G401 (cell line): Measurements from ENCODE around the gene ZNF248. TPM values are rescaled to one million over a fixed set of nuclear protein-coding genes. Genes with fewer than 3 reads are reported as not detected.

Source experiments
- DNase-seq: peaks from one replicate; pipeline ENCODE4 v3.0.0-alpha.2; 2015; ENCODE audit warnings: low spot score
- in situ Hi-C: cut with HindIII; loops from 2 replicates; pipeline ENCODE4 v1.10.0; 2016; ENCODE audit warnings: low sequenced_read_pairs, mixed read lengths
- total RNA-seq: library from RNA; depleted of rRNA; stranded (reverse); fragments of >200 nt; shearing (Covaris generic); gene quantifications from 2 replicates; pipeline ENCODE4 v1.2.3, GENCODE V29; 2014

The ZNF248 gene
- total RNA-seq, 1 experiment from 2014 or later = 10.2 TPM

DNA sequence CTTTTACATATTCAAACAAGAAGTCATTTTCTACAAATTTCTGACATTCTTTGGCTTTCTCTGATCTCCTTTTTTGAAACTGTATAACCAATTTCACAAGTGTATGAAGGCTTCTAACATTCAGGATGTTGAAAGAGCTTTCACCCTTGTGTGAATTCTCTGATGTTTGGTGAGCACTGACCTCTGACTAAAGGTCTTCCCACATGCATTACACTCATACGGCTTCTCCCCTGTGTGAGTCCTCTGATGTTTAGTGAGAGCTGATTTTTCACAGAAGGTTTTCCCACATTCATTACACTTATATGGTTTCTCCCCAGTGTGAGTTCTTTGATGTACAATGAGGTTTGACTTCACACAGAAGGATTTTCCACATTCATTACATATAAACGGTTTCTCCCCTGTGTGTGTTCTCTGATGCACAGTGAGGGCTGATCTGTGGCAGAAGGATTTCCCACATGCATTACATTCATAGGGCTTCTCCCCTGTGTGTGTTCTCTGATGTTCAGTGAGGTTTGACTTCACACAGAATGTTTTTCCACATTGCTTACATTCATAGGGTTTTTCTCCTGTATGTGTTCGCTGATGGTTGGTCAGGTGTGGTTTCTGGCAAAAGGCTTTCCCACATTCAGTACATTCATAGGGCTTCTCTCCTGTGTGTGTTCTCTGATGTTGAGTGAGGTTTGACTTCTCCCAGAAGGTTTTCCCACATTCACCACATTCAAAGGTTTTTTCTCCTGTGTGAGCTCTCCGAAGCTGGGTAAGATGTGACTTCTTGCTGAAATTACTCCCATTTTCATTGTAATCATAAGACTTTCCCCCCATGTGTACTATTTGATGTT, 25.7 kb downstream of the ZNF248 start:
- in situ Hi-C loops = no loop called here
- no peak for DNase-seq

DNA sequence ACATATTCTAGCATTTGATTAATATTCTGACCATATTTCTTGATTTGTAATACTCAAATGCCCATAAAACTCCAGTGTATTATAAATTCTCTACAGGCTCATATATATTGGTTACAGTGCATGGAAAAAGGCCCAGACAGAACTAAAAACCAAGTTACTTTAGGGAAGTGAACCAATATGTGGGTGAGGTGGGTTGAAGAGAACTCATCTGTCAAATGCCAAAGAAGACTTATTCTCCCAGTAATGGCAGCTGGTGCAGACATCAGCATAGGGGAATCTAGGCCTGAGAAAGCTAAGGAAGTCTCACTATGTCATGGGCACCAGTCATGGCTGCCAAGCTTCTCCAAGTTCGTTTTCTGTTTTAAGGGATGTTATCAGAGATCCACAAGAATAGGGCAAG, 30.6 kb downstream of the ZNF248 start:
- DNase-seq = no peak
- in situ Hi-C loops = no loop called here

DNA sequence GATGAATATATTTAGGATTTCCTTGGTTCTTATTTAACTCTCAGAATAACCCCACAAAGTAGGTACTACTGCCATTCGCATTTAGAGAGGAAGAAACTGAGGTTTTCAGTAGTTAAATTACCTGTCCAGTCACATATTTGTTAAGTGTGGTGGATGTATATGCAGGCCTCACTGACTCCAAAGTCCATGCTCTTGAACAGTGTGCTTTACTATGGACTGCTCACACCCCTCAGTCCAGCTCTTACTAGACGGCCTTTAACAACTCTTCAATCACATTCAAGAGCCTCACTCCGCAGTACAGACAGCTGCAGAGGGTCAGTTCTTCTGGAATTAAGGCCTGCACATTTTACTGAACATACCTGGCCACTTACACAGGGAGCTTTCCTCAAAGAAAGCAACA, 36.2 kb downstream of the ZNF248 start:
- in situ Hi-C loops = no loop called here
- DNase-seq = no peak

DNA sequence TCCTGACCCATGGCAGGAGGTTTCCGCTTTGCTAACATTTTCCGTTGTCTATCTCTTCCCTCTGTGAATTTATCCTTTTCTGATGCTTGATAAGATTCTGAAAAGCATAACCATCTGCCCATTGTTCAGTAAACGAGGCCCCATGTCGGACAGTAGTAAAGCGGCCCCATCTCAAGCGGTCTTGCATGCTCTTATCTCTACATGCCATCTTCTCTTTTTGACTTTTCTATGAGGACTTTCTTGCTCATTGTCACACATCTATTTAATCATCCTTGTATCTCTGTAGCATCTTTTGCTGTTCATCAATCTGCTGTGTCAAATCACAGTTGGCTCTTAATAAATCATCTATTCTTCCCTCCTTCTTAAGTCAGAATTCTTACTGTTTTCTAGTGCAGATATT, 37.6 kb downstream of the ZNF248 start:
- no peak for DNase-seq
- in situ Hi-C loops = no loop called here

DNA sequence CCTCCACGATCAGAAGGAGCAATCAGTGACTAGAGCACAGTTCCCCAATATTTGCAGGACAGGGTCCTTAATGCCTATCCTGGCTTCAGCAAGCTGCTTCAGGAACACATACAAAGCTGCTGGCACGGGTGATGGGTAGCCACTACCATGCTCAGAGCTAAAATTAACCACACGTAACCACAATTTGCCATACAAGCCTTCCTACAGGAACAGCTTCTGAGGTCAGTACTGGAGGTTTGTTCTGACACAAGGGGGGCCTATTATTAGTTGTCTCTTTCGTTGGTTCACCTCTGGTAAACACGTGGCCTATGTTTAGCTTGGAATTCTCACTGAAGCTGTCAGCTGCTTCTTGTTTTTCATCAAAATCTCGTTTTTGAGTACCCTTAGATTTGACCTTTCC, 41.1 kb downstream of the ZNF248 start:
- in situ Hi-C loops = no loop called here
- no peak for DNase-seq

DNA sequence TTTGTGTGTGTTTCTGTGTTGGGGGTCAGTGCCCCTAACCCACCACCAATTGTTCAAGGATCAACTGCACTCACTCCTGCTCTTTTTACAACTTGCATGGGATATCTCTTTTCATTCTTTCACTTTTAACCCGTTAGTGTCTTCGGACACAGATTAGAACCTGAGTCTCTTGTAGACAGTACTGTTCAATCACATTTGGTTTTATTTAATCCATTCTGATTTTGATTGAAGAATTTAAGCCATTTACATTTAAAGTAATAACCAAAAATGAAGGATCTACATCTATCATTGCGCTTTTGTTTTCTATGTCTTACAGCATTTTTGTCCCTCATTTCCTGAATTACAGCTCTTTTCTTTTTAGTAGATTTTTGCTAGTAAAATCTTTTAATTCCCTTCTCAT, 43.6 kb downstream of the ZNF248 start:
- no peak for DNase-seq
- in situ Hi-C loops = no loop called here

DNA sequence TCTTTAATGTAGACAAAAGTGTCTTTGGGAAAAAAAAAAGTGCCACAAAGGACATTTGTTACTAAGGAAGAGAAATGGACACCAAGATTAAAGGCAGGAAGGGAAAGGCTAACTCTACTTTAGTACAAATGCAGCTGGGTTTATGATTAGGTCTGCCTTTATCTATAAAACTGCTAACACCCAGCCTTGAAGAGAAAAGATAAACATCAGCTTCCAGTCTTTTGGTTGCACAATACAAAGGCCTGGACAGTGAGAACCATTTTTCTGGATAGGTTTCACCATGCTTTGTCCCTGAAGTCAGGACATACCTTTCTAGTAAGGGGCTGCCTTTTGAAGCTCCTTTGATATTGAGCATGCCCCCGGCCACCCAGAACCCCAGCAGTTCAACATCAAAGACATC, 45.1 kb downstream of the ZNF248 start:
- in situ Hi-C loops = no loop called here
- no peak for DNase-seq

DNA sequence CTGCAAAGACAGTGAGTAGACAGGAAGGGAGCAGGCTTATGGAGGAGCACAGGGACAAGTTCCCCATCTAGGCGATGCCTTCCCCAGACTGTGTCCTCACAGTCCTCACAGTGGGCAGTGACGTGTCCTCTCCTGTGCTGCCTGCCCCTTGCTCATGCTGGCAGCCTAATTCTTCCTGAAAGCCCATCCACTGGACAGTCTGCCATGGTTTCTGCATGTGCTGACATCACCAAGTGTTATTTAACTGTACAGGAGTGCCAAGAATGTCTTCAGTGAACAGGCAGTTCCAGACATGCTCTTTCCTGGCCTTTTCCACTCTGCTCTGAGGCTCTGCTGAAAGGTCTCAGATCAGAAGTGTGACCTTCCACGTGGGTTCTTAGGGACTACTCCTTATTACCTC, 54.1 kb downstream of the ZNF248 start:
- no peak for DNase-seq
- in situ Hi-C loops = no loop called here

DNA sequence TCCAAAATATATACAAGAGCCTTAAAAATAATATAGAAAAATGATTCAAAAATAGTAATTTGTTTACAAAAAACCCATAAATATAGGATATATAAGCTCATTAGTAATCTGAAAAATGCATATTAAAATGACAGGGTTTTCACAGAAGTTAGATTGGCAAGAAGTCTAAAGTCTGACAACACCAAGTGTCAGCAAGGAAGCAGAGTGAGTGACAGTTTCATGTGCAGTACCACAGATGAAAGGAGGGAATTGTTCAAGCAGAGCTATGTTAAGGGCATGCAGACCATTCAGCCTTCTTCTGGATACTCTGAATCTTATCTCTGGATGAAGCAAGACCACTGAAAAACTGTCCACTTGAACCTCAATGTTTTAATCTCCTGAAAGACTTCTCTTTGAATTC, 55.9 kb downstream of the ZNF248 start:
- in situ Hi-C loops = no loop called here

DNA sequence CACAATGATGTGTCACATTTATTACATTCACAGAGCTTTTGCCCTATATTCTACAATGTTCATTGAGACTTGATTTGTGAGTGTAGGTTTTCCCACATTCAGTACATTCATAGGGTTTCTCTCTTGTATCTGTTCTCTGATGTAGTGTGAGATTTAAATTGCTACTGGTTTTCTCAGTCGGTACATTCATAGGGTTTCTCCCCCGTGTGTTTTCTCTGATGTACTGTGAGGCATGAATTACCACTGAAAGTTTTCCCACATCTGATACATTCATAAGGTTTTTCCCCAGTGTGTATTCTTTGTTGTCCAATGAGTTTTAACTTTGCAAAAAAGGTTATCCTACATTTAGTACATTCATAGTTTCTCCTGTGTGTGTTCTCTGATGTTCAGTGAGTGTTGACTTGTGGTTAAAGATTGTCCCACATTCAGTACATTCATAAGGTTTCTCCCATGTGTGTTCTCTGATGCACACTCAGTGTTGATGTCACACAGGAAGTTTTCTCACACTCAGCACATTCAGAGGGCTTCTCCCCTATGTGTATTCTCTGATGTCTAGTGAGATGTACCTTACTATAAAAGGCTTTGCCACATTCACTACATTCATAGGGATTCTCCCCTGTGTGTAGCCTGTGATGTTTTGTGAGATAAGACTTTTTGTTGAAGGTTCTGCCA, 63.0 kb downstream of the ZNF248 start:
- DNase-seq = no peak
- in situ Hi-C loops = no loop called here

More for the DNA sequence above, 55.9 kb downstream of the ZNF248 start:
- no peak for DNase-seq

DNA sequence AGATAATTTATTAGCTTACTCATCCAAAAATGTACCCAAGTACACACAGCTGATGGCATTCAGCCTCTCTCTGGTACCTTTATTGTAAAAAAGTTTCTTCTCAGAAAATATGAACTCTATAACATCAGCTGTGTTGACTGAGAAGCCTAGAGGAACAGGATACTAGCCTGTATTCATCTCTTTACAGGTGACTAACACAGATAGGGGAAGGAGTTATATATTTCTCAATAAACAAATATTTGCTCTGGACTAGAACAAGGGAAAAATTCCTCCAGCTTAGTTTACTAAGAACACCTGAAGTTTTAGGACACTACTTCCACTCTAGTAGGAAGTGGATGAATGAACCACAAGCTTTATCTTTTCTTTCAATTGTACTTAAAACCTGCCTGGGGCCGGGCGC, 67.8 kb downstream of the ZNF248 start:
- in situ Hi-C loops = no loop called here
- no peak for DNase-seq

DNA sequence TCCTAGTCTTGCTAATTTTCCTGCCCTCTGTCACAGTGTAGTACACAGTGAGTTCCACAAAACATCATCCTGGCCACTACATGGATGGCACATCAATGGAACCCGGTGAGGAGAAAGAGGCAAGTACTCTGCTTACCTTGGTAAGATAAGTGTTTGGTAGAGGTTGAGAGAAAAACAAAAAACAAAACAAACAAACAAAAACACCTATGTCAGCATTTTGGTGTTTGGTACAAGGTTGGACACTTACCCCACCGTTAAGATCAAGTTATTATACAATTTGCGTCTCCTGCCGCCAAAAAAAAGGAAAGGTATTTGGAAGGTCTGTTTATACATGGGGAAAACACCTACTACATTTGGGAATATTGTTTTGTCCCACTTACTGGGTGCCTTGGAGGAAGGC, 72.7 kb downstream of the ZNF248 start:
- no peak for DNase-seq
- in situ Hi-C loops = no loop called here

DNA sequence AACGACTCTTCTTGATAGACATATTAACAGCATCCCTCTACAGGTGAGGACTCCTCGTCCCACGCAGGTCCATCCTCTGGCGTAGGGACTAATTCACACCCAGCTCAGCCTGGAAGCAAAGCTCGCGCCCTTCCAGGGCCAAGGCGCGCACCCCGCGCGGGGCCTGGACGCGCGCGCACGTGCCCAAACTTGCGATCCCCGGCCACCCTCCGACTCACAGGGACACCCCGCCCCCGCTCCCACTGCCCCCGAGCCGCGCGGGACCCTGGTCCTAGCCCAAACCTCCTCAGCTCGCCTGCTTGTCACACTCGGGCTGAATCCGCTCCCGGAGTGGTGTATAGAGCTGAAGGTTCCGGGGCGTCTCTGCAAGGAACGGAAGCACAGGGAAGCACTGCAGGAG, 76.9 kb downstream of the ZNF248 start:
- DNase-seq = no peak
- in situ Hi-C loops = no loop called here

DNA sequence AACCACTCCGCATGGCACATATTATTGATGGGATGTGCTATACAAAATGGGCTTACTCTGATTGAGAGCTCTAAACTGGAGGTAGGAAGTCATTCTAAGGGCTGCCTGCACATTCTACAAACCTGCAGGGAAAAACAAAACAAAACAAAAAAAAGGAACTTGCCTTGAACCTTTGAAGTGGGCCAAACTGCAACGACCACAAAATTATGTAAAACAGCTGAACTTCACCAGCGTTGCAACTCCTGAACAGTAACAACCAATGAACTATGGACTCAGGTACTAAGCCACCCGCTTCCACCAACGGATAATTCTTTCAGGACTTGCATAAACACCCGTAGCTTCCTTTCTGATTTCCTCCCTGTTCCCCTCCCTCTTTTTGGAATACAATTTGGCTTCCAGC, 80.4 kb downstream of the ZNF248 start:
- in situ Hi-C loops = no loop called here
- DNase-seq = no peak

DNA sequence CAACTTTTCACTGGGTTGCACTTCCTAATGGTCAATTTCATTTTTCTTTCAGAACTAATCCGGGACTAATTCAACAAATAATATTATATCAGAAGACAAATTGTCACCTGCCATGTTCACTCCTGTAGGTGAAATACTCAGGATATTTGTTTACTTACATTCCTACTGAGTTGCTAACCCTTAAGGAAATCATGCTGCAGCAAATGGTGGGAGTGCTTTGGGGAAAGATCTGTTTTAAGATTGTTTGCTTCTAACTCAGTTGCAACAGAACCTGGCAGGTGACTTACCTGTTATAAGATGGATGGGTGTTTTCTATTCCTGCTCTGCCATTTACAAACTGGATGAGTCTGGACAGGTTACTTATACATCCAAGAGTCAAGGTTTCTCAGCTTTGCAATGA, 81.8 kb downstream of the ZNF248 start:
- in situ Hi-C loops = no loop called here
- DNase-seq = no peak

DNA sequence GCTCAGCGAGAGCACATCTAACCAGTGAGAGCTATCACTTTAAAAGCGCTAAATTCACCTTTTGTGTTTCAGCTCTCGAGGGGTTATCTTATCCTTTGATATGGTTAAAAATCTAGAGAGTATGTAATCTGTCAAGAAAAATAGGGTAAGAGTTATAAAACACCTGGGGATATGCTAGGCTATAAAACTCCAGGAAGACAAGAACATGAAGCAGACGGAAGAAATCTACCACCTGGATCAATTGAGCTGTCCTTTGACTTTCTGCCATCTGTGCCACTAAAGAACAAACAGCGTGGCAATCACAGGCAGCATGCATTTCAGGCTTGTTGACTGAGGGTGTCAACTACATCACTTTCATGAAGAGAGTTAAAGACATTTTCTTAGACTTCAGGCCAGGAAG, 83.1 kb downstream of the ZNF248 start:
- in situ Hi-C loops = no loop called here
- no peak for DNase-seq

DNA sequence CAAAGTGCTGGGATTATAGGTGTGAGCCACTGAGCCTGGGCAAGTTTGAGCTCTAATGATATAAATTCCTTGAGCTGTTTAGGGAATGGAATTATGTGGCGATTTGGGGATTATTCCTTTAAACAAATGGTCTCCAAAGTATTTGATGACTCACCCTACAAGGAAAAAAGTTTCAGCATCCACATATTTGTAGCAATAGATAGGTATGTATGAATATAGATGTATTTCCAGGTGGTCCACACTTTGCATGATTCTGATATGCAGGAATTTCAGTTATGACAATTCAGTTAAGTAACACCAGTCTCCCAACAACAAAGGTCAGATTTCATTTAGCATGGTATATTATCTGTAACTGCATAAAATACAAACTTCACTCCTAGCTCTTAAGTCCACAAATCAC, 92.2 kb downstream of the ZNF248 start:
- DNase-seq = no peak
- in situ Hi-C loops = no loop called here

DNA sequence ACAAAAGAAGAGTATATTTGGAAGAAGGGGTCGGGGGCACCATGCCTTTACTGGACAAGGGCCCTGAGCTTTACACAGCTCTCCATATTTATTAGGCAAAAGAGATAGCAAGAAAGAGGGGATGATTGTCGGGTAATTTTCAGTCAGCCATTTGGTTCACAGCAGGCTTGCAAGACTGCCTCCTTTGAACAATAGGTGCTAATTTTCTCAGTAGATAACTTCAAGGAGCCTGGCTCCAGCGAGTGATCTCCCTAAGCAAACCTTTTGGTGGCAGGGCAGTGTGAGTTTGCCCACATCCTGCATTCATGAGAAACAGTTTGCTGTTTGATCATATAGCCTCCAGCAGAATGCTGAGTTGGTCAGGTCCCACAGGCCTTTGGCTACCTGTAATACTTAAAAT, 94.3 kb downstream of the ZNF248 start:
- no peak for DNase-seq
- in situ Hi-C loops = no loop called here

DNA sequence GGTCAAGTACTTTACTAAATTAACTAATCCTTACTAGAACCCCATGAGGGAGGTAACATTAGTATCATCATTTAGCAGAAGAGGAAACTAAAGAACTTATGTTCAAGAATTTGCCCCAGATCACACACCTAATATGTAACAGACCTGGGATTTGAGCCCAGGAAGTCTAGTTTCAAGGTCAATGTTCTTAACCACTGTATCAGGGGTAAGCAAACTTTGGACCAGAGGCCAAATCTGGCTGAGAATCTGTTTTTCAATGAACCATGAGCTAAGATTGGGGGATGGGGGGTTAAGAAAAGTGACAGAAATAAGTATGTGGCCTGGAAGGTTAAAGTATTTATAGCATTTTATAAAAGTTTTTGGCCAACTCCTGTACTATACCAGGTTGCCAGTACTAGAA, 95.1 kb downstream of the ZNF248 start:
- in situ Hi-C loops = no loop called here
- no peak for DNase-seq

DNA sequence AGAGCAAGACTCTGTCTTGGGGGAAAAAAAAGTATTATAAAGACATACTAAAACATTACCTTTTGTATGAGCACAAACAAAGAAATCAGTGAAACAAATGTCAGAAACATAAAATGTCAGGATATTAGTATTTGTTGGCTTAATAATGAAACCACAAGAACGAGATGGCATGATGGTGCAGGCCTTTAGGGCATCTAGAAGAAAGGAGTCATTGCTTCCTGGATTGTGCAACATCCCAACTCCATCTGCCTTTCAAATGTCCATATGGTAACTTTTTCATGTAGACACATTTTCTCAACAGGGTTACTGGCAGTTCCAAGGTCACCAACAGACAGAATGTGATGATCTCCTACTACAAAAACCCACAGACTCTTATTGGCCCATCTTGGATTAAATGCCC, 96.6 kb downstream of the ZNF248 start:
- in situ Hi-C loops = no loop called here
- DNase-seq = no peak

DNA sequence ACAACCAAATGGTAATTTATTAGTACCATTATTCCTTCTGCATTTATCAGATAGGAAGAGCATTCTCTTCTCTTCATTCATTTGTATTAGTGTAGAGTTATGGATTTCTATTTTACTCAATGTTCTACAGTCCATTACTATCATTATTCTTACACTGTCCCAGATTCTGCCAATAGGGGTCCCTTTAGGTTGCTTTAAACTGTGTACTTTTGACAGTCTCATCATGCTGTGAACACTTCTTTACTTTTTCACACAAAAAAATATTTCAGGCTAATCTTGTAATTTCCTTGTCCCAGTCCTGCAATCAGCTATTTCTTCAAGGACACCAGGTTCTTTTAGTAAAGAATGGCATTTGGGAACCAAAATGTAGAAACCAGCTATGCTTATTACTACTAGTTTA, 99.3 kb downstream of the ZNF248 start:
- in situ Hi-C loops = no loop called here
- DNase-seq = no peak
